Lower lobe of right lung (tissue), 2 donors: Measurements from ENCODE around the gene GLI3. TPM values are rescaled to one million over a fixed set of nuclear protein-coding genes. Genes with fewer than 3 reads are reported as not detected.

ENCODE experiments used
- ATAC-seq, 2 donors: fragments of 200-7000 bp; cut with Tn5 transposase; one replicate each; pipeline ENCODE4 v1.9.1; 2020 to 2022; ENCODE audit warnings: mild to moderate bottlenecking in 2 of 2, moderate library complexity in 2 of 2
- DNase-seq: peaks from one replicate; pipeline ENCODE4 v3.0.0-alpha.2; 2020
- H3K27ac ChIP-seq: fragments of 200-600 bp; one replicate; pipeline ENCODE4 v1.8.0; 2022
- H3K27me3 ChIP-seq: fragments of 200-600 bp; one replicate; pipeline ENCODE4 v1.8.0; 2022; ENCODE audit warnings: low read depth
- H3K36me3 ChIP-seq: fragments of 200-600 bp; one replicate; pipeline ENCODE4 v1.8.0; 2022; ENCODE audit warnings: mild to moderate bottlenecking
- H3K4me1 ChIP-seq: fragments of 200-600 bp; one replicate; pipeline ENCODE4 v1.8.0; 2022
- H3K4me3 ChIP-seq: fragments of 200-600 bp; one replicate; pipeline ENCODE4 v1.8.0; 2022; ENCODE audit warnings: mild to moderate bottlenecking
- H3K9me3 ChIP-seq: fragments of 200-600 bp; one replicate; pipeline ENCODE4 v1.8.0; 2022
- CTCF ChIP-seq: fragments of 200-600 bp; IDR thresholded peaks from one replicate; pipeline ENCODE4 v1.8.0; 2022; ENCODE audit warnings: antibody characterized with exemption, mild to moderate bottlenecking
- intact Hi-C: fragments of 100-400 bp; cut with DNase I; formaldehyde crosslinking; loops from one replicate; pipeline ENCODE4 v1.11.0; 2022
- total RNA-seq: library from RNA; stranded (reverse); fragmentation: NEBNext Ultra II Directional; extraction: Animal tissue kit (Norgen Biotek cat#: 25700); gene quantifications from one replicate; pipeline ENCODE4 v1.2.1, GENCODE V29; 2021
- donor health status: DM: no; HTN: yes; CAD: no; lungs with severe emphysema.

GLI3 gene
- total RNA-seq, 1 donor from 2014 or later: 20.7 TPM

- H3K27ac ChIP-seq: no peak overlapping the region
- H3K4me1 ChIP-seq: no peaks in the 10 kb centered on the region
- DNase-seq (no peak), ATAC-seq (no peak)
- H3K36me3 ChIP-seq: no peaks in the 10 kb centered on the region
- H3K27me3 ChIP-seq: no peaks in the 10 kb centered on the region
- H3K4me3 ChIP-seq: no peak overlapping the region
- H3K9me3 ChIP-seq: no peaks in the 10 kb centered on the region
- intact Hi-C loops: no loop called here
- TF ChIP-seq CTCF: no peak
Measured at GRCh38 chr7:42144604-42145003, 92.4 kb downstream of the GLI3 start.

- DNase-seq: no peak
- Histone ChIP-seq H3K9me3 (no peaks in the 10 kb centered on the region), H3K27me3 (no peaks in the 10 kb centered on the region), H3K4me1 (no peaks in the 10 kb centered on the region), H3K36me3 (no peaks in the 10 kb centered on the region), H3K27ac (no peak overlapping the region), H3K4me3 (no peak overlapping the region)
- no peak for ATAC-seq
- intact Hi-C loops: no loop called here
- TF ChIP-seq CTCF: no peak
Measured at GRCh38 chr7:42143711-42144600, 93.1 kb downstream of the GLI3 start.

GRCh38 chr7:42142089-42142488 is 94.9 kb downstream of the GLI3 start:
- no peak for TF ChIP-seq CTCF
- Histone ChIP-seq H3K9me3 (no peaks in the 10 kb centered on the region), H3K36me3 (no peaks in the 10 kb centered on the region), H3K4me3 (no peak overlapping the region), H3K27me3 (no peaks in the 10 kb centered on the region), H3K27ac (no peak overlapping the region), H3K4me1 (no peaks in the 10 kb centered on the region)
- DNase-seq (no peak), ATAC-seq (no peak)
- intact Hi-C loops: no loop called here

GRCh38 chr7:42139751-42140150 is 97.3 kb downstream of the GLI3 start:
- H3K4me1 ChIP-seq: no peaks in the 10 kb centered on the region
- no peaks in the 10 kb centered on the region for H3K27me3 ChIP-seq
- intact Hi-C loops: no loop called here
- no peak overlapping the region for H3K27ac ChIP-seq
- H3K9me3 ChIP-seq: no peaks in the 10 kb centered on the region
- TF ChIP-seq CTCF: no peak
- DNase-seq: no peak
- no peak overlapping the region for H3K4me3 ChIP-seq
- no peak for ATAC-seq
- H3K36me3 ChIP-seq: no peaks in the 10 kb centered on the region

- no peak overlapping the region for H3K27ac ChIP-seq
Measured at GRCh38 chr7:42138691-42139090, 98.3 kb downstream of the GLI3 start.

More at GRCh38 chr7:42138691-42139090, 98.3 kb downstream of the GLI3 start:
- ATAC-seq (peak in 1 of 2 donors; percentile 29), DNase-seq (no peak)
- Histone ChIP-seq H3K4me3 (no peak overlapping the region), H3K9me3 (no peaks in the 10 kb centered on the region), H3K27me3 (no peaks in the 10 kb centered on the region), H3K4me1 (no peaks in the 10 kb centered on the region), H3K36me3 (no peaks in the 10 kb centered on the region)
- intact Hi-C loops: no loop called here
- no peak for TF ChIP-seq CTCF
